Right forelimb (tissue), 1 donor: ENCODE data around the gene SYNDIG1.

Source experiments
- DNase-seq: peaks from one replicate; pipeline ENCODE4 v3.0.0-alpha.2; 2018

Gene SYNDIG1

DNA sequence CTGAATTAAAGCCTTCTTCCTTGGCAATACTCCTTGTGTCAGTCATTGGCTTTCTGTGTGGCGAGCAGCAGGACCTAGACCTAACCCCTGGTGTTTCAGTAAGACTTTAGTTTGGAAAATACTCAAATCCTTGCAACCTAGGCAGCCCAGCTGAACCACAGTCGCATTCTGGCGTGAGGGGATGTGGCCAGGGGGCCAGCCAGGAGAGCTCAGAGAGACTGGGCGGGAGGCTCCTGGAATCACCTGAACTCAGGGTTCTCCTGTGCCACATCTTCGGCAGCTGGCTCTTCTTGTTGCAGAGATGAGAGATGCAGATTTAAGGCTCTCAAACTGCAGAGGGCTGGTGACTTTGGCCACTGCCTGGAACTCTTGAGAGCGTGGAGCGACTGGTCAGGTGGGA is 102.7 kb downstream of the SYNDIG1 start:
- no peak for DNase-seq

DNA sequence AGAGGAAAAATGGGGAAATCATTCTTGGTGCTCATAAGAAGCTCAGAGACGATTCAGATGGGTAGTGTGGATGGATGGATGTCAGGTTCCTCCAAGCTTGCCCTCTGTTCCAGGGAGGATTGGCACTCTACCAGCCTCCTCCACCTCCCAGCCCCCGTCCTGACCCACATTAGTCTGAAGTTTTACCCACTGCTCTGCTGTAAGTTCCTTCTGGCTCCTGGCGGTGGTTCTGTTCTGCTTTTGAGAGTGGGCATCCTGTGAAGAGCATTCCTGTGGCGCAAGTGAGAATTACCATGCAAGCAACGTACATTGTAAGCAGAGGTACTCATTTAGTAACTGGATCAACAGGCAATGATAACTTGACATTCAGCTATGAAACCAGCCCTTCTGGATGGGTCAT is 103.4 kb downstream of the SYNDIG1 start:
- DNase-seq, result no peak

DNA sequence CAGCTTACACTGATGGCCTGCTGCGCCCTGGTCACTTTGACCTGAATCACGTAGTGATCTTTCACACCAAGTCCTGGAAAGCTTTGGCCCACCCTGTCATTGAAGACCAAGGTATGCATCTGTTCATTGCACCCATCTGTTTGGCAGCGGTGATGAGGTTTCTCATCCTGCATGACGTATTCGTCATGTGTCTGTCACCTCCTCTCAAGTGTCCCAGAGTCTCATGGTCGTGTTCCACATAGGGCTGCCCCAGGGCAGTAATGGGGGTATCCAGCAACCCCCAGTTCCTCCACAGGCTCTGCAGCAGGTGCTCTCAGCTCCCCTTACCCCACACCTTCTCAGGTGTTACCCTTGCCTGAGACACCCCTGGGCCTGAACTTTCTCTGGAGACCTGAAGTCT is 104.1 kb downstream of the SYNDIG1 start:
- DNase-seq, result no peak

- no peak for DNase-seq
Observed at GRCh38 chr20:24574307-24574706, 104.9 kb downstream of the SYNDIG1 start.

DNA sequence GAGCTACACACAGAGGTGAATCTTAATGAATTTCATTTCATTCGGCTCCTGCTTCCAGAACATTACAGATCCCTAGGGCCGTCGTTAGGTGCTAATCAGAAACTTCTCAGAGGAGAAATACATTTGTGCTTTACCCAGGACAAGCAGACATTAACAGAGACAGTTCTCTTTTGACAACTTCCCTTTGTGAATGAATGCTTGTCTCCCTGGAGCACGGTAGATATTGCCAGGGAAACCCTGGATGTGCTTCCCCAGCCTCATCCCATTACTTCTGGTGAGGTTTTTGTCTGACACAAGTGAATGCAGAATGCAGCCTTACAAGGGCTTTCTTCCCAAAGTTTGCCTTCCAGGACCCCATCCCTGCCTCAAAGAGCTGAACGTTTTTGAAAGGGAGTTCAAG is 105.4 kb downstream of the SYNDIG1 start:
- no peak for DNase-seq

- DNase-seq, result no peak
Observed at GRCh38 chr20:24575811-24576210, 106.4 kb downstream of the SYNDIG1 start.

DNA sequence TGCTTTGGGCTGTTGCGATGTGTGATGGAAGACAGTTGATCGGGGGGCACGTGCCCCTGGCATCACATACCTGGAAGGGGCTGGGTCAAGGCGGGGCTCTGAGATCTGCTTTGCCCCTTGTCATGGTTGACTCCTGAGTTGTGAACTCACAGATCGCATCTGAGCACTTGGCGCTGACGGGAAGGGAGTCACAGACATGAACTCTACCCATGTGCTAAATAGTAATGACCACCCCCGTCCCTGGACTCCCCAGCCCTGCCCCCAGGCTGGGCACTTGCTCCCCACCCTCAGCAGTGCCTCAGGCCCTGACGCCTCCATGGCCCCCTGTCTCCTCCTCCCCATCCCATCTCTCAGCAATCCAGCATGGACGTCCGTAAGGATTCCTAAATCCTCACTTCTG is 107.0 kb downstream of the SYNDIG1 start:
- no peak for DNase-seq

- no peak for DNase-seq
Observed at GRCh38 chr20:24577271-24577909, 108.0 kb downstream of the SYNDIG1 start.

DNA sequence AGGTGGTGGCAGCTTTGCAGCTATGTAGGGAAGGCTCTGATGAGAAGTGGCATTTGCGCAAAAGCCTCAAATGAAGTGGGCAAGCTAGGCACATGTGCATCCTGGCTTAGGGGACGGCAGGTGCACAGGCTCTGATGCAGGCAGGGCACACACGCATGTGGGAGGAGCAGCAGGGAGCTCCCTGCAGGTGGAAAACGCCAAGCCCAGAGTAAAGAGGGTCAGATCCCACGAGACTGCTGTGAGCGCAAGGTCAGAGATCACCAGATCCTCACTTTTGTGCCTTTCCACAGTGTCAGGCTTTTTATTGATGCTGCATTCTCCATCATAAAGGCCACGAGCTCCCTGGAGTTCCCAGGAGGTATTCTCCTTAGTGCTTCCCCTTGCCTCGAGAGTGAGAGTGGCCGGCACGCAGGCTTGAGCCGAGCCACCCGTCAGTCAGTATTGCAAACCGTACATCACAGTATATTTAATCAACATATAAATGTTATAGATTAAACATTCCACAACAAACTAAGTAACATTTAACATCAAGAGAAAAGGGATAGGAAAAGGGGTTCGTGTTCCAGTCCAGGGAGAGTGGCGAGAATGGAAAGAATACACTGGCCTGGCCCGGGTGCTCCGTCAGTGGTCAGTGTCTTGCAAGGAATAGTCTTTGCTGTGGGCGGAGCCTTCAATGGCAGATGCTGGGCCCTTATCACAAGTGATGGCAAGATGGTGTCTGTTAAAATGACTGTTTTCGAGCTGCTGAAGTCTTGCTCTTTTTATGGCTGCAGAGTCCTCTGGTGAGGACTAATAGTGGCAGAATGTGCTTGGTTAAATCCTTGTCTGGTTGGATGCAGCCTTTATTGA is 109.4 kb downstream of the SYNDIG1 start:
- no peak for DNase-seq

GRCh38 chr20:24579475-24579874 is 110.0 kb downstream of the SYNDIG1 start:
- DNase-seq, result no peak

- DNase-seq, result no peak
Observed at GRCh38 chr20:24580006-24580405, 110.6 kb downstream of the SYNDIG1 start.

GRCh38 chr20:24580855-24581254 is 111.4 kb downstream of the SYNDIG1 start:
- no peak for DNase-seq

GRCh38 chr20:24581443-24582170 is 112.2 kb downstream of the SYNDIG1 start:
- no peak for DNase-seq

DNA sequence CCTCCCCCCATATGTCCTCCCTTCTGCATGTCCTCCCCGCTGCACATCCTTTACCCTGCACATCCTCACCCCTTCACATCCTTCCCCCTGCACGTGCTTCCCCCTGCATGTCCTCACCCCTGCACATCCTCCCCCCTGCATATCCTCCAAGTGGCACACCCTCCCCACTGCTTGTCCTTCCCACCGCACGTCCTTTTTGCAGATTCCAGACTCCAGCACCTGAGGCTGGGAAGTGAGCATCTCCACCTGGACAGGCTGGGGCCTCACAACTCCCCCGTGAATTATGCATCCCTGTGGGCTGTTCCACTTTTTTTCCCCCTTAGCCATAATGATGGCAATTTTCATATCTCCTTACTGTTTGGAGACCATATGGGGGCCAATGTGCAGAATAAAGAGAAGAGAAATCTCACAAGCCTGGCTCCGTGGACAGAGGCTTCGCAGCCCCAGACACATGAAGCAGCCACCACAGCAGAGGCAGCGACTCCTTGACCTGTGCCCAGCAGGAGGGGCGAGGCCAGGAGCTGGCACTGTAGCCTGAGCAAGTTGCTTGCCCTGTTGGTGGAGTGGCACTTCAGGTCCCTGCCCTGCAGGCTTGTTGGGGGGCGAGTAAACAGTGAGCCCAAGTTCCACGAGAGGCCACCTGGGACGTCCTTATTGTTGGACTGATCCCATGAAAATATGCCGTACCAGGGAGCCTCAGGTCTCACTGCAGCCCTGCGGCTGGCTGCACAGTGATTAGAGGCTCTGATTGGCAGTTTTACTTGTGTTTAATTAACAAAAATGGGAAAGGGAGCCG is 113.1 kb downstream of the SYNDIG1 start:
- DNase-seq, result no peak

DNA sequence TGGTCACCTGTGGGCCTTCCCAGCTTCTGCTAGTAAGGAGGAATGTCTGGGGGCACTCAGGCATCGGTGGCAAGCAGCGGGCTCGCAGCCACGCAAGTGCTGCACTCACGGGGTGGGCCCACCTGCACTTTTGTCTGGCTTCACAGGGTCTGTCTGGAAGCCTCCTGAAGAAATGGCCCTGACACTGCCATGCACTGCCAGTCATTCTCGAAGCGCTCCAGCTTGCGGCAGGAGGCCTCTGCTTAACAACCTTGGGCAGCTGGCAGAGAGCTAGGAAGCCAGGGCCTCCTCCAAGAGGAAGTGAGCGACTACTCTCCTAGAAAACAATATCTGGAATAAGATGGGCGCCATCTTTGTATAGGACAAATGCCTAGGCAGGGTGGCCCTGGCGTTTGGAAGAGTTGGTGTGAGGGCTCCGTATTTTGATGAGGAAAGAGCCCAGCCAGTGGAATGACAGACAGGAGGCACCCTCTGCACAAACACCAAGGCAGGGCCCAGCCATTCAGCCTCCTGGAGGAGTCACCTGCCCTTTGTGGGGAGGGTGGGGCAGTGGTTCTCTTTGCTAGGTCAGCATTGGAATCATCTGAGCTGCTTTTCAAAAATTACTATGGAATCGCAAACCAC is 113.9 kb downstream of the SYNDIG1 start:
- DNase-seq, result no peak

- no peak for DNase-seq
Observed at GRCh38 chr20:24584078-24584477, 114.6 kb downstream of the SYNDIG1 start.

- no peak for DNase-seq
Observed at GRCh38 chr20:24584538-24585356, 115.3 kb downstream of the SYNDIG1 start.

DNA sequence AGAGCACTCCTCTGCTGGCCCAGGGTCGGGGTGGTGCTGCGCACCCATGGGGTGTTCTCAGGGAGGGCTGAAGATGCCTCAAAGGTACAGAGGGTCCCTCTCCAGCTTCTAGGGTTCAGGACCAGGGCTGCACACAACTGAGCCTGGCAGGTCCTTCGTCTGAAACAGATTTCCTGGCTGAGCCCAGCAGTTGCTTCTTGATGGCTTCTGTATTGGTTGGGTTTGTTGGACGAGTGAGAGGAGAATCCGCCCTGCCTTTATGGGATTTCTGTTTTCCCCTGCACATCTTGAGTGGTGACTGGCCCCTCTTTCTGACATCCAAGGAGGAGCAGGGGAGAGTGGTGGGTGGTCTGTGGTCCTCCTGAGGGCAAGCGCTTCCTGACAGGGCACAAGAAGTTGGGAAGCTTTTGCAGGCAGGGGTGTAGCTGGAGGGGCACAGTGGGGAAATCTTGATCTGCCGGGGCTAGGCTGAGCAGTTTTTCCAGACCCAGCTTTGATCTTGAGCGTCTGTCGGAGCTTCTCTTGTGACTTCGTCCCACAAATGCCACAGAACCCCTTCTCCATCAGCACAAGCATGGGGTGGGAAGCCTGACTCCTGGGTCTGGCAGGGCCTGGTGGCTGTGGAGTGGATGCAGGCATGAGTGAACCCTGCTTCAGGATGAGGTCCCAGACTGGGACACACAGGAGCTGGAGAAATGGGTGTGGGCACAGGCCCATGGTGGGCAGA is 116.5 kb downstream of the SYNDIG1 start:
- no peak for DNase-seq

GRCh38 chr20:24586523-24586840 is 117.1 kb downstream of the SYNDIG1 start:
- no peak for DNase-seq

DNA sequence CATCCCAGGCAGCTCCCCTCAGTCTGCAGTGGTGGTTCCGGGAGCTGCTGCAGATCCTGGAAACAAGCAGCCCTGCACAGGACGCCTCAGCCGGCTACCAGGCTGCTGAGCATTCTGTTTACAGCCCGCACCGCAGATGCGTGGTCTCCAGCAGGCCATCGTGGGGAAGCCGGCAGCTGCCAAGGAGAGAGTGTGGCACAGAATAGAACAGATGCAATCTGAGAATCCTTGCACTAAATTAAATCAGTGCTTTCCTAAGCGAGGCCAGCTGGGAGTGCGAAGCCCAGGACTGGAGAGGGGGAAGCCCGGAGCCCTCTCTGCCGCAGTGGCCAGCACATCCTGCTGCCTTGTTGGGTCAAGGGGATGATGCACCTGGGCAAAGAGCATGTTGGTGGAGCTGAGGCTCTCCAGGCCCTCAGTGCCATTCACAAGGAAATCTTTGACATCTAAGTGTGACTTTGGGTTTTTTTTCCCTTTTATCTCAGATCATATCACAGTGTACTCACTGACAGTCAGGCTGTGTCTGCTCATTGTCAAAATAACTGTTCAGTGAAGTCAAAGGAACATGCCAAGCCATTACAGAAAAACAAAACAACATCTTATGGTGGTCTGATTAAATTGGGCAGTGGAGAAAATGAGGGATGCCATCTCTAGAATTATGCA is 118.1 kb downstream of the SYNDIG1 start:
- no peak for DNase-seq
